GM12878 (cell line): Measurements from ENCODE around the gene RNF175. TPM values are rescaled to one million over a fixed set of nuclear protein-coding genes. Genes with fewer than 3 reads are reported as not detected.

Experiments
- ATAC-seq: fragments of 200-7000 bp; cut with Tn5 transposase; 3 replicates; pipeline ENCODE4 v1.9.1; 2020; ENCODE audit warnings: mild to moderate bottlenecking, moderate library complexity
- BruUV-seq: library from RNA; stranded (reverse); fragments of 400-500 nt; replicated peaks from 2 replicates; lab custom pipeline; 2021; lab: Mats Ljungman, UMichigan
- CTCF ChIA-PET: fragments of 300-600 bp; sonication (Branson Sonifier 250); formaldehyde crosslinking; extraction: SDS; loops from one replicate; lab custom pipeline; 2021; ENCODE audit warnings: inconsistent platforms; lab: Yijun Ruan, JAX
- POLR2A ChIA-PET: fragments of 350-600 bp; formaldehyde crosslinking; extraction: SDS; loops from one replicate; lab custom pipeline; 2021; ENCODE audit warnings: inconsistent platforms; lab: Charles Lee
- RAD21 ChIA-PET: fragments of 300-600 bp; sonication (Branson Sonifier 250); formaldehyde crosslinking; loops from one replicate; lab custom pipeline; 2023; ENCODE audit warnings: antibody characterized with exemption; ENCODE audit not compliant: unreplicated experiment; lab: Charles Lee
- SMC1A ChIA-PET: fragments of 300-600 bp; sonication (Branson Sonifier 250); formaldehyde crosslinking; loops from one replicate; lab custom pipeline; 2023; ENCODE audit not compliant: unreplicated experiment, uncharacterized antibody; lab: Charles Lee
- DNase-seq: peaks from one replicate; pipeline ENCODE4 v3.0.0-alpha.2; 2011; ENCODE audit warnings: low read depth, low spot score
- FAIRE-seq: peaks from 3 replicates; lab custom pipeline; 2011; peaks lifted over from hg19 to GRCh38; lab: Jason Lieb, UNC
- H2AFZ ChIP-seq: 2 replicates; pipeline ENCODE4 v1.6.0; 2011; ENCODE audit warnings: low read depth, low read length, control low read depth; ENCODE audit not compliant: control insufficient read depth
- H3K27ac ChIP-seq: 2 replicates; pipeline ENCODE4 v1.5.1; 2011; ENCODE audit warnings: control low read depth; ENCODE audit not compliant: control insufficient read depth, insufficient read depth
- H3K27me3 ChIP-seq, 2 experiments: replicated peaks in 1 of 2; 2 replicates each; pipeline versions ENCODE4 v1.6.0 to v1.6.1; 2011; ENCODE audit warnings: low read length in 1 of 2; ENCODE audit not compliant: control insufficient read depth in 2 of 2, insufficient read depth in 2 of 2
- H3K36me3 ChIP-seq, 2 experiments: 2 replicates each; pipeline ENCODE4 v1.5.1; 2011; ENCODE audit warnings: low read length in 1 of 2; ENCODE audit not compliant: control insufficient read depth in 2 of 2, insufficient read depth in 2 of 2
- H3K4me1 ChIP-seq: 2 replicates; pipeline ENCODE4 v1.6.1; 2011; ENCODE audit warnings: mild to moderate bottlenecking, low read length, moderate library complexity, mixed read lengths; ENCODE audit not compliant: control insufficient read depth, insufficient read depth
- H3K4me2 ChIP-seq: 2 replicates; pipeline ENCODE4 v1.6.0; 2011; ENCODE audit warnings: control low read depth; ENCODE audit not compliant: control insufficient read depth, insufficient read depth
- H3K4me3 ChIP-seq: fragments of 200-600 bp; sonication (generic); 2 replicates; pipeline ENCODE4 v1.5.1; 2016
- H3K79me2 ChIP-seq: 2 replicates; pipeline ENCODE4 v1.6.0; 2011; ENCODE audit warnings: low read length; ENCODE audit not compliant: control insufficient read depth, insufficient read depth
- H3K9ac ChIP-seq: 2 replicates; pipeline ENCODE4 v1.8.0; 2011; ENCODE audit warnings: low read length, control low read depth, mixed read lengths; ENCODE audit not compliant: control insufficient read depth, insufficient read depth
- H3K9me3 ChIP-seq: replicated peaks from 3 replicates; pipeline ENCODE4 v1.5.1; 2011; ENCODE audit warnings: mild to moderate bottlenecking, low read length; ENCODE audit not compliant: control insufficient read depth, insufficient read depth
- H4K20me1 ChIP-seq: 2 replicates; pipeline ENCODE4 v1.6.0; 2011; ENCODE audit not compliant: control insufficient read depth, insufficient read depth
- BHLHE40 ChIP-seq, 2 experiments: fragments of 450-650 bp in 1 of 2; IDR thresholded peaks; 2 replicates each; pipeline ENCODE4 v1.6.1; 2011 to 2017; ENCODE audit warnings: low read depth in 2 of 2, borderline replicate concordance in 1 of 2, improper control_type of control experiment in 1 of 2, low read length in 1 of 2, mild to moderate bottlenecking in 1 of 2
- ETV6 ChIP-seq, 2 experiments: fragments of 450-650 bp in 1 of 2; IDR thresholded peaks in 1 of 2; conservative IDR thresholded peaks in 1 of 2; 2 replicates each; pipeline ENCODE4 v1.6.1; 2014; ENCODE audit warnings: antibody characterized with exemption in 1 of 2, borderline replicate concordance in 1 of 2, low read depth in 1 of 2, mild to moderate bottlenecking in 1 of 2, moderate library complexity in 1 of 2
- GABPA ChIP-seq: IDR thresholded peaks from 2 replicates; pipeline ENCODE4 v1.6.1; 2014; ENCODE audit warnings: antibody characterized with exemption, low read depth, mild to moderate bottlenecking, inconsistent platforms
- KLF5 ChIP-seq: fragments of 450-650 bp; IDR thresholded peaks from 2 replicates; pipeline ENCODE4 v1.6.1; 2014; ENCODE audit warnings: mild to moderate bottlenecking; ENCODE audit not compliant: partially characterized antibody
- MLLT1 ChIP-seq: fragments of 450-650 bp; IDR thresholded peaks from 2 replicates; pipeline ENCODE4 v1.6.1; 2016; ENCODE audit warnings: mild to moderate bottlenecking
- MTA2 ChIP-seq: fragments of 450-650 bp; IDR thresholded peaks from 2 replicates; pipeline ENCODE4 v1.6.1; 2016; ENCODE audit warnings: low read depth, mild to moderate bottlenecking, moderate library complexity
- MYC ChIP-seq: IDR thresholded peaks from 2 replicates; pipeline ENCODE4 v1.6.1; 2011; ENCODE audit warnings: mild to moderate bottlenecking, low read length, moderate library complexity, inconsistent platforms; ENCODE audit not compliant: insufficient read depth, insufficient replicate concordance, insufficient read length, severe bottlenecking
- PAX5 ChIP-seq: IDR thresholded peaks from 2 replicates; pipeline ENCODE4 v1.6.1; 2011; ENCODE audit warnings: low read depth, low read length, borderline replicate concordance
- POLR2AphosphoS2 ChIP-seq: IDR thresholded peaks from 2 replicates; pipeline ENCODE4 v1.6.1; 2011; ENCODE audit warnings: low read depth, mild to moderate bottlenecking, low read length, improper control_type of control experiment, moderate library complexity
- SMARCA5 ChIP-seq: fragments of 450-650 bp; IDR thresholded peaks from 2 replicates; pipeline ENCODE4 v1.6.1; 2017; ENCODE audit warnings: mild to moderate bottlenecking
- SPI1 ChIP-seq: IDR thresholded peaks from 2 replicates; pipeline ENCODE4 v1.6.1; 2011; ENCODE audit warnings: low read depth, mild to moderate bottlenecking, low read length, moderate library complexity, borderline replicate concordance; ENCODE audit not compliant: insufficient read depth
- SRF ChIP-seq, 2 experiments: IDR thresholded peaks; 2 replicates each; pipeline ENCODE4 v1.6.1; 2011; ENCODE audit warnings: low read depth in 2 of 2, low read length in 2 of 2, mild to moderate bottlenecking in 1 of 2, moderate library complexity in 1 of 2
- SUPT20H ChIP-seq: IDR thresholded peaks from 2 replicates; pipeline ENCODE4 v1.6.1; 2011; ENCODE audit warnings: low read depth, mild to moderate bottlenecking, low read length, moderate library complexity, borderline replicate concordance; ENCODE audit not compliant: control insufficient read depth
- TCF7 ChIP-seq: IDR thresholded peaks from 2 replicates; pipeline ENCODE4 v1.6.1; 2014; ENCODE audit warnings: antibody characterized with exemption, borderline replicate concordance
- USF1 ChIP-seq: IDR thresholded peaks from 2 replicates; pipeline ENCODE4 v1.6.1; 2011; ENCODE audit warnings: borderline replicate concordance, low read depth, mild to moderate bottlenecking, moderate library complexity, mixed read lengths, low read length; ENCODE audit not compliant: insufficient read depth; ENCODE audit errors: extremely low read length
- WRNIP1 ChIP-seq: IDR thresholded peaks from 2 replicates; pipeline ENCODE4 v1.6.1; 2011; ENCODE audit warnings: low read depth, low read length, improper control_type of control experiment, borderline replicate concordance
- WGBS: methylation state at CpG from one replicate; pipeline ENCODE4 v1.1.6; 2016; ENCODE audit warnings: low lambda C conversion rate; ENCODE audit not compliant: insufficient replicate concordance, insufficient coverage; ENCODE audit errors: missing lambda C conversion rate; 5-methylcytosine and 5-hydroxymethylcytosine counted together
- in situ Hi-C: fragments of 300-500 bp; cut with MboI; formaldehyde crosslinking; loops from 9 replicates; pipeline ENCODE4 v1.14.3; 2018; ENCODE audit warnings: mixed read lengths
- intact Hi-C: fragments of 100-400 bp; cut with micrococcal nuclease; formaldehyde crosslinking; loops from one replicate; pipeline ENCODE4 v1.14.2; 2022; ENCODE audit not compliant: unreplicated experiment
- polyA plus RNA-seq, 11 experiments: library from polyadenylated mRNA; depleted of rRNA in 4 of 11; unstranded in 6 of 11; stranded (reverse) in 5 of 11; fragments of >200 nt; fragmentation: Nextera tagmentation in 4 of 11; fragmentation: Illumina TruSeq in 1 of 11; extraction: Ambion mirVana in 4 of 11; extraction: Trizol in 1 of 11; gene quantifications; 1 replicate in 1 of 11; 2 replicates in 10 of 11; pipeline versions ENCODE4 v1.2.1 to v1.2.3, GENCODE V29; 2011 to 2016; ENCODE audit warnings: inconsistent platforms in 2 of 11, missing spikeins in 2 of 11, low read depth in 1 of 11
- total RNA-seq, 4 experiments: library from RNA; depleted of rRNA in 3 of 4; stranded (reverse); fragments of >200 nt in 3 of 4; fragmentation: Illumina TruSeq in 1 of 4; extraction: Trizol in 1 of 4; gene quantifications; 2 replicates each; pipeline versions ENCODE4 v1.2.1 to v1.2.3, GENCODE V29; 2013 to 2021

The RNF175 gene
- total and polyA plus RNA-seq, 10 of the 15 experiments (the other 5 are each of a cell fraction or from before 2014, with no cell fraction given) = not detected

- ChIA-PET POLR2A (interaction anchor here (0.6 kb wide), 1 partner anchor 51 kb away, joined by 4 read pairs; no protein-coding TSS in a partner anchor), RAD21 (no interaction called here), CTCF (no interaction called here), SMC1A (interaction anchor here (1.3 kb wide), 1 partner anchor 338 kb away, joined by 4 read pairs; no protein-coding TSS in a partner anchor)
- intact Hi-C loops (no loop called here), in situ Hi-C loops (no loop called here)
- TF ChIP-seq KLF5 (no peak), SUPT20H (no peak), GABPA (no peak), WRNIP1 (no peak), BHLHE40 (IDR thresholded peaks at IDR 0.05; ENCODE audit: borderline replicate concordance in 1 of 2, low read depth in 2 of 2, low read length in 1 of 2) (peak in 1 of 2 experiments; percentile 97; a peak in 1 of 4 replicates), POLR2AphosphoS2 (no peak), TCF7 (no peak), PAX5 (no peak), ETV6 (conservative IDR thresholded peaks at IDR 0.05 in 1 of 2, IDR thresholded peaks at IDR 0.05 in 1 of 2; ENCODE audit: borderline replicate concordance in 1 of 2, low read depth in 1 of 2) (no peak), MYC (no peak), USF1 (peak; percentile 64), SMARCA5 (no peak), SPI1 (no peak), MTA2 (no peak), MLLT1 (no peak), SRF (IDR thresholded peaks at IDR 0.05; ENCODE audit: low read depth in 2 of 2, low read length in 2 of 2) (no peak)
- Histone ChIP-seq H3K36me3 (no peaks in the 10 kb centered on the region), H4K20me1 (no peaks in the 10 kb centered on the region; the same call in 1 of the 2 replicates), H3K27me3 (peaks cover 6 to 26% of the 10 kb centered on the region in 2 experiments), H3K4me3 (peak overlapping the region; percentile 65; the same call in 1 of the 2 replicates), H2AFZ (peak overlapping the region; percentile 67), H3K9me3 (peaks cover 11% of the 10 kb centered on the region), H3K27ac (no peak overlapping the region), H3K9ac (no peak overlapping the region), H3K4me1 (peaks cover 6% of the 10 kb centered on the region; the same call in 1 of the 2 replicates), H3K79me2 (no peaks in the 10 kb centered on the region), H3K4me2 (peak overlapping the region; percentile 79)
- DNase-seq (no peak), ATAC-seq (no peak), FAIRE-seq (no peak)
- no TSS peak for BruUV-seq
- WGBS = 24% methylated on average over 27 of the region's 27 CpGs
These were observed 76.1 kb downstream of the RNF175 start for GRCh38 chr4:153683763-153684181.
